HepG2 (cell line): ENCODE measurements around the gene MYO7A. TPM values are rescaled to one million over a fixed set of nuclear protein-coding genes. Genes with fewer than 3 reads are reported as not detected.

Experiments used
- KLF15 ChIP-seq: sonication (generic); formaldehyde crosslinking; IDR thresholded peaks from 2 replicates; pipeline ENCODE4 v1.8.1; 2023; ENCODE audit warnings: borderline replicate concordance, mild to moderate bottlenecking, inconsistent platforms, missing genetic modification reagents, mixed read lengths
- MIER2 ChIP-seq: IDR thresholded peaks from 2 replicates; pipeline ENCODE4 v1.6.1; 2016; ENCODE audit warnings: missing biosample characterization, missing genetic modification reagents
- SNAI1 ChIP-seq: sonication (generic); formaldehyde crosslinking; IDR thresholded peaks from 2 replicates; pipeline ENCODE4 v1.5.0; 2020; ENCODE audit warnings: mild to moderate bottlenecking, missing genetic modification reagents, borderline replicate concordance
- SPEN ChIP-seq: sonication (generic); formaldehyde crosslinking; IDR thresholded peaks from 2 replicates; pipeline ENCODE4 v1.5.1; 2020; ENCODE audit warnings: low read depth, mild to moderate bottlenecking, missing genetic modification reagents
- STAG1 ChIP-seq: sonication (generic); formaldehyde crosslinking; IDR thresholded peaks from 2 replicates; pipeline ENCODE4 v1.4.0; 2020; ENCODE audit warnings: missing genetic modification reagents
- STAT5B ChIP-seq: sonication (generic); formaldehyde crosslinking; IDR thresholded peaks from 2 replicates; pipeline ENCODE4 v1.4.0; 2020; ENCODE audit warnings: missing genetic modification reagents
- TARDBP ChIP-seq: sonication (generic); formaldehyde crosslinking; IDR thresholded peaks from 2 replicates; pipeline ENCODE4 v1.8.0; 2022; ENCODE audit warnings: mild to moderate bottlenecking, missing genetic modification reagents
- XBP1 ChIP-seq: sonication (generic); formaldehyde crosslinking; IDR thresholded peaks from 2 replicates; pipeline ENCODE4 v1.5.0; 2020; ENCODE audit warnings: missing genetic modification reagents
- YEATS4 ChIP-seq: sonication (generic); formaldehyde crosslinking; IDR thresholded peaks from 2 replicates; pipeline ENCODE4 v1.4.0; 2020; ENCODE audit warnings: missing genetic modification reagents, borderline replicate concordance
- ZNF143 ChIP-seq: sonication (generic); formaldehyde crosslinking; IDR thresholded peaks from 2 replicates; pipeline ENCODE4 v1.4.0; 2020; ENCODE audit warnings: missing genetic modification reagents
- ZNF292 ChIP-seq: sonication (generic); formaldehyde crosslinking; IDR thresholded peaks from 2 replicates; pipeline ENCODE4 v1.8.1; 2022; ENCODE audit warnings: mild to moderate bottlenecking, low read depth, missing genetic modification reagents, borderline replicate concordance
- ZNF343 ChIP-seq: sonication (generic); formaldehyde crosslinking; IDR thresholded peaks from 2 replicates; pipeline ENCODE4 v1.4.0; 2020; ENCODE audit warnings: mild to moderate bottlenecking, missing genetic modification reagents
- ZNF441 ChIP-seq: sonication (generic); formaldehyde crosslinking; IDR thresholded peaks from 2 replicates; pipeline ENCODE4 v1.7.0; 2021; ENCODE audit warnings: missing genetic modification reagents, borderline replicate concordance
- ZNF543 ChIP-seq: sonication (generic); formaldehyde crosslinking; IDR thresholded peaks from 2 replicates; pipeline ENCODE4 v1.4.0; 2020; ENCODE audit warnings: mild to moderate bottlenecking, missing genetic modification reagents
- ZNF605 ChIP-seq: sonication (generic); formaldehyde crosslinking; IDR thresholded peaks from 2 replicates; pipeline ENCODE4 v1.8.0; 2022; ENCODE audit warnings: mild to moderate bottlenecking, missing genetic modification reagents
- ZNF652 ChIP-seq: IDR thresholded peaks from 2 replicates; pipeline ENCODE4 v1.6.1; 2016; ENCODE audit warnings: low read depth, borderline replicate concordance
- ZNF672 ChIP-seq: sonication (generic); formaldehyde crosslinking; IDR thresholded peaks from 2 replicates; pipeline ENCODE4 v1.8.1; 2022; ENCODE audit warnings: missing genetic modification reagents
- ZNF724P ChIP-seq: sonication (generic); formaldehyde crosslinking; IDR thresholded peaks from 2 replicates; pipeline ENCODE4 v1.8.0; 2022; ENCODE audit warnings: missing genetic modification reagents, borderline replicate concordance
- ZNF776 ChIP-seq: sonication (generic); formaldehyde crosslinking; IDR thresholded peaks from 2 replicates; pipeline ENCODE4 v1.4.0; 2020; ENCODE audit warnings: mild to moderate bottlenecking, missing genetic modification reagents
- polyA plus RNA-seq, 8 experiments: library from polyadenylated mRNA; depleted of rRNA in 3 of 8; stranded (reverse) in 7 of 8; unstranded in 1 of 8; fragments of >200 nt; fragmentation: Illumina TruSeq in 4 of 8; extraction: Trizol in 4 of 8; gene quantifications; 2 replicates each; pipeline versions ENCODE4 v1.2.1 to v1.2.3, GENCODE V29; 2011 to 2016; ENCODE audit warnings: low read depth in 4 of 8, missing spikeins in 1 of 8, mixed read lengths in 1 of 8; ENCODE audit not compliant: insufficient read depth in 1 of 8
- total RNA-seq, 5 experiments: library from RNA; depleted of rRNA; stranded (reverse); fragments of >200 nt; fragmentation: Illumina TruSeq; extraction: Trizol; gene quantifications; 2 replicates each; pipeline ENCODE4 v1.2.3, GENCODE V29; 2016; ENCODE audit warnings: low read depth in 1 of 5
- TF ChIP-seq, protein P1 (sequence below): sonication (generic); formaldehyde crosslinking; IDR thresholded peaks from 2 replicates; pipeline ENCODE4 v1.8.1; 2023; ENCODE audit warnings: mild to moderate bottlenecking, moderate library complexity, missing genetic modification reagents
- TF ChIP-seq, protein P2 (sequence below): sonication (generic); formaldehyde crosslinking; IDR thresholded peaks from 2 replicates; pipeline ENCODE4 v1.4.0; 2020; ENCODE audit warnings: missing genetic modification reagents
- TF ChIP-seq, protein P3 (sequence below): sonication (generic); formaldehyde crosslinking; conservative IDR thresholded peaks from 2 replicates; pipeline ENCODE4 v1.4.0; 2020; ENCODE audit warnings: missing genetic modification reagents
- TF ChIP-seq, protein P4 (sequence below): sonication (generic); formaldehyde crosslinking; IDR thresholded peaks from 2 replicates; pipeline ENCODE4 v1.5.0; 2020; ENCODE audit warnings: missing genetic modification reagents, mild to moderate bottlenecking, borderline replicate concordance

The MYO7A gene
- total and polyA plus RNA-seq, 2 of the 13 experiments (the other 11 are each of a cell fraction or from before 2014, with no cell fraction given): 7.5 to 10.0 TPM

DNA sequence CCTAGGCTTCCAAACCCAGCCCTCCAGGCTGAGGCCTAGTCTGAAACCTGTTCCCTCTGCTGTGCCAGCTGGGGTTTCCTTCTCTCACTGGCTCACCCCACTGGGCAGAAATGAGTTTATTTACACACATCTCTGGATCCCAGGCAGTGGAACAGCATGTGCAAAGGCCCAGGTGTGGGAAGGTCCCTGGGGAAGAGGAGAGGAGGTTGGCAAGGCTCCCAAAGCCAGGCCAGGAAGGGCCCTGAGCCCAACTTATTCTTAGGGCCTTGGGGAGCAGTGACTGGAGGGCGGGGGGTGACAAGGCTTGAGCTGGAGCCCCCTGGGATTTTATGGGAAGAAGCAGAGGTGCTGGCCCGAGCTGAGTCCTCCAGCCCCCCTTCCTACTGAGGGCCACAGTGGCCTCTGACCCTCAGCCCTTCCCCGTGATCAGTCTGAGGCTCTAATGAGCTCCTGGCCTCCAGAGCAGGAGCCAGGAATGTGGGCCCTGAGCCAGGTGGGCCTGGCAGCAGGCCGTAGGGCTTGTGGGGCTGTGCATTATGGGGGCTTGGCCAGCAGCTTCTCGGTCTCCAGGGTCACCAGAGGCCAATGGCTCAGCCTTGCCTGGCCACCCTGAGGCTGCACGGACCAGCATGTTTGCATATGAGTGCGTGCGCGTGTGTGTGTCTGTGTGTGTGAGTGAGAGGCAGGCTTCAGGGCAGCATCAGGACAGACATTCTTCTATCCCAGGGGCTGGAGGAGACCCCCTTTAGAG, 2.9 kb downstream of the MYO7A start (continued):
- TF ChIP-seq, protein P1, sequence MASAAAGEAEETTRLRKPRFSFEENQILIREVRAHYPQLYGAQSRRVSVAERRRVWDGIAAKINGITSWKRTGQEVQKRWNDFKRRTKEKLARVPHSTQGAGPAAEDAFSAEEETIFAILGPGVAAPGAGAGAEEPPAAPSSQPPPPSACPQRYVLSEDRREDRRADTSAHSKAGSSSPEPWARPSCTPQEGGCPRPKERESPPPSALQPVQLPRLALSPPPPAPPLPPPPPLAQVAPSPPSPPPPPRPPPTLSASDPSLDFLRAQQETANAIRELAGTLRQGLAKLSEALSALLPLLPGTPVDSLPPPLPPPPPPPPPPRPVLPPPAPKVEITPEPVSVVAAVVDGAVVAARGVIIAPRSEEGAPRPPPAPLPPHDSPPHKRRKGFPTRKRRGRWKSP (CRISPR knock-in tag): no peak
- TF ChIP-seq TARDBP (CRISPR knock-in tag) (peak; percentile 84), STAG1 (no peak; the same call in 1 of the 2 replicates), ZNF292 (CRISPR knock-in tag) (peak; percentile 87; the same call in 1 of the 2 replicates), XBP1 (CRISPR knock-in tag) (no peak), ZNF652 (CRISPR knock-in tag) (no peak), KLF15 (CRISPR knock-in tag) (no peak), YEATS4 (CRISPR knock-in tag) (peak; percentile 53; the same call in 1 of the 2 replicates), ZNF143 (peak; percentile 79), MIER2 (CRISPR knock-in tag) (no peak), ZNF776 (no peak), ZNF543 (no peak), SPEN (peak; percentile 88), STAT5B (CRISPR knock-in tag) (no peak), ZNF605 (0 out of 2 replicates have a peak, but pooled peaks have one; percentile 24), SNAI1 (CRISPR knock-in tag) (no peak), ZNF441 (CRISPR knock-in tag) (no peak), ZNF343 (CRISPR knock-in tag) (no peak), ZNF724P (CRISPR knock-in tag) (no peak), ZNF672 (no peak)
- TF ChIP-seq, protein P2, sequence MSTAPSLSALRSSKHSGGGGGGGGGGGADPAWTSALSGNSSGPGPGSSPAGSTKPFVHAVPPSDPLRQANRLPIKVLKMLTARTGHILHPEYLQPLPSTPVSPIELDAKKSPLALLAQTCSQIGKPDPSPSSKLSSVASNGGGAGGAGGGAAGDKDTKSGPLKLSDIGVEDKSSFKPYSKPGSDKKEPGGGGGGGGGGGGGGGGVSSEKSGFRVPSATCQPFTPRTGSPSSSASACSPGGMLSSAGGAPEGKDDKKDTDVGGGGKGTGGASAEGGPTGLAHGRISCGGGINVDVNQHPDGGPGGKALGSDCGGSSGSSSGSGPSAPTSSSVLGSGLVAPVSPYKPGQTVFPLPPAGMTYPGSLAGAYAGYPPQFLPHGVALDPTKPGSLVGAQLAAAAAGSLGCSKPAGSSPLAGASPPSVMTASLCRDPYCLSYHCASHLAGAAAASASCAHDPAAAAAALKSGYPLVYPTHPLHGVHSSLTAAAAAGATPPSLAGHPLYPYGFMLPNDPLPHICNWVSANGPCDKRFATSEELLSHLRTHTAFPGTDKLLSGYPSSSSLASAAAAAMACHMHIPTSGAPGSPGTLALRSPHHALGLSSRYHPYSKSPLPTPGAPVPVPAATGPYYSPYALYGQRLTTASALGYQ: no peak
- TF ChIP-seq, protein P3, sequence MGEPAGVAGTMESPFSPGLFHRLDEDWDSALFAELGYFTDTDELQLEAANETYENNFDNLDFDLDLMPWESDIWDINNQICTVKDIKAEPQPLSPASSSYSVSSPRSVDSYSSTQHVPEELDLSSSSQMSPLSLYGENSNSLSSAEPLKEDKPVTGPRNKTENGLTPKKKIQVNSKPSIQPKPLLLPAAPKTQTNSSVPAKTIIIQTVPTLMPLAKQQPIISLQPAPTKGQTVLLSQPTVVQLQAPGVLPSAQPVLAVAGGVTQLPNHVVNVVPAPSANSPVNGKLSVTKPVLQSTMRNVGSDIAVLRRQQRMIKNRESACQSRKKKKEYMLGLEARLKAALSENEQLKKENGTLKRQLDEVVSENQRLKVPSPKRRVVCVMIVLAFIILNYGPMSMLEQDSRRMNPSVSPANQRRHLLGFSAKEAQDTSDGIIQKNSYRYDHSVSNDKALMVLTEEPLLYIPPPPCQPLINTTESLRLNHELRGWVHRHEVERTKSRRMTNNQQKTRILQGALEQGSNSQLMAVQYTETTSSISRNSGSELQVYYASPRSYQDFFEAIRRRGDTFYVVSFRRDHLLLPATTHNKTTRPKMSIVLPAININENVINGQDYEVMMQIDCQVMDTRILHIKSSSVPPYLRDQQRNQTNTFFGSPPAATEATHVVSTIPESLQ (CRISPR knock-in tag): no peak
- TF ChIP-seq, protein P4, sequence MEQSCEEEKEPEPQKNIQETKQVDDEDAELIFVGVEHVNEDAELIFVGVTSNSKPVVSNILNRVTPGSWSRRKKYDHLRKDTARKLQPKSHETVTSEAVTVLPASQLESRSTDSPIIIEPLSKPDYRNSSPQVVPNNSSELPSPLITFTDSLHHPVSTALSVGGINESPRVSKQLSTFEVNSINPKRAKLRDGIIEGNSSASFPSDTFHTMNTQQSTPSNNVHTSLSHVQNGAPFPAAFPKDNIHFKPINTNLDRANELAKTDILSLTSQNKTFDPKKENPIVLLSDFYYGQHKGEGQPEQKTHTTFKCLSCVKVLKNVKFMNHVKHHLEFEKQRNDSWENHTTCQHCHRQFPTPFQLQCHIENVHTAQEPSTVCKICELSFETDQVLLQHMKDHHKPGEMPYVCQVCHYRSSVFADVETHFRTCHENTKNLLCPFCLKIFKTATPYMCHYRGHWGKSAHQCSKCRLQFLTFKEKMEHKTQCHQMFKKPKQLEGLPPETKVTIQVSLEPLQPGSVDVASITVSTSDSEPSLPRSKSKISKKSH: peak; percentile 16; the same call in 1 of the 2 replicates
